CD14-positive monocyte (primary cell): ENCODE measurements around the gene TAF1C. TPM values are rescaled to one million over a fixed set of nuclear protein-coding genes. Genes with fewer than 3 reads are reported as not detected.

Experiments used
- DNase-seq, 3 donors: peaks; one replicate each; pipeline ENCODE4 v3.0.0-alpha.2; 2011 to 2022
- H2AFZ ChIP-seq: 2 replicates; pipeline ENCODE4 v1.6.0; 2012; ENCODE audit warnings: mild to moderate bottlenecking, low read depth, low read length, inconsistent platforms; ENCODE audit not compliant: insufficient read depth, poor library complexity, severe bottlenecking
- H3K27ac ChIP-seq, 2 donors: 1 replicate in 1 of 2; 2 replicates in 1 of 2; pipeline ENCODE4 v1.5.1; 2012 to 2013; ENCODE audit warnings: low read length in 2 of 2, control low read depth in 1 of 2, inconsistent platforms in 1 of 2, low read depth in 1 of 2, mild to moderate bottlenecking in 1 of 2
- H3K27me3 ChIP-seq, 2 donors: one replicate each; pipeline versions ENCODE4 v1.6.0 to v1.6.1; 2011 to 2013; ENCODE audit warnings: low read length in 2 of 2; ENCODE audit not compliant: control insufficient read depth in 2 of 2, insufficient read depth in 2 of 2
- H3K36me3 ChIP-seq, 2 donors: replicated peaks in 1 of 2; 1 replicate in 1 of 2; 2 replicates in 1 of 2; pipeline versions ENCODE4 v1.5.1 to v1.6.1; 2012 to 2013; ENCODE audit warnings: low read length in 2 of 2, control low read depth in 1 of 2, inconsistent platforms in 1 of 2, mild to moderate bottlenecking in 1 of 2; ENCODE audit not compliant: insufficient read depth in 2 of 2, control insufficient read depth in 1 of 2
- H3K4me1 ChIP-seq, 2 donors: 1 replicate in 1 of 2; 2 replicates in 1 of 2; pipeline versions ENCODE4 v1.5.1 to v1.6.1; 2012 to 2013; ENCODE audit warnings: low read length in 2 of 2, control low read depth in 1 of 2, inconsistent platforms in 1 of 2, mild to moderate bottlenecking in 1 of 2, moderate library complexity in 1 of 2; ENCODE audit not compliant: insufficient read depth in 2 of 2, control insufficient read depth in 1 of 2
- H3K4me2 ChIP-seq: replicated peaks from 2 replicates; pipeline ENCODE3; 2012; ENCODE audit warnings: low read length, moderate library complexity, mild to moderate bottlenecking; ENCODE audit not compliant: poor library complexity, severe bottlenecking; ENCODE audit errors: extremely low read depth
- H3K4me3 ChIP-seq, 3 experiments: fragments of 200-600 bp in 1 of 3; sonication (generic) in 1 of 3; replicated peaks in 1 of 3; 1 replicate in 2 of 3; 2 replicates in 1 of 3; pipeline ENCODE4 v1.5.1; 2011 to 2013; ENCODE audit warnings: low read length in 3 of 3, mild to moderate bottlenecking in 3 of 3, control low read depth in 2 of 3, low read depth in 2 of 3, inconsistent platforms in 1 of 3, moderate library complexity in 1 of 3
- H3K79me2 ChIP-seq: 2 replicates; pipeline ENCODE4 v1.6.0; 2012; ENCODE audit warnings: mild to moderate bottlenecking, control low read depth, inconsistent platforms, low read length, moderate library complexity; ENCODE audit not compliant: insufficient read depth
- H3K9ac ChIP-seq: 2 replicates; pipeline ENCODE4 v1.6.0; 2017; ENCODE audit warnings: low read length, mild to moderate bottlenecking; ENCODE audit not compliant: insufficient read depth, poor library complexity, severe bottlenecking
- H3K9me3 ChIP-seq, 2 donors: replicated peaks in 1 of 2; 1 replicate in 1 of 2; 2 replicates in 1 of 2; pipeline versions ENCODE4 v1.5.1 to v1.6.1; 2012 to 2013; ENCODE audit warnings: low read length in 2 of 2, control low read depth in 1 of 2; ENCODE audit not compliant: control insufficient read depth in 1 of 2, insufficient read depth in 1 of 2
- H4K20me1 ChIP-seq: 2 replicates; pipeline ENCODE4 v1.6.0; 2012; ENCODE audit warnings: mild to moderate bottlenecking, low read length, control low read depth, moderate library complexity; ENCODE audit not compliant: insufficient read depth
- H3K27ac Mint-ChIP-seq, 7 donors: one replicate each; pipeline ENCODE4 v1.8.0; 2020; ENCODE audit warnings: mild to moderate bottlenecking in 7 of 7, mixed read lengths in 7 of 7, moderate library complexity in 6 of 7, inconsistent platforms in 2 of 7
- H3K27me3 Mint-ChIP-seq, 3 donors: one replicate each; pipeline ENCODE4 v1.8.0; 2021 to 2022; ENCODE audit warnings: low read depth in 3 of 3, mild to moderate bottlenecking in 3 of 3, mixed read lengths in 3 of 3, moderate library complexity in 3 of 3, inconsistent platforms in 1 of 3
- H3K36me3 Mint-ChIP-seq, 2 donors: one replicate each; pipeline ENCODE4 v1.8.0; 2020; ENCODE audit warnings: mixed read lengths in 2 of 2, inconsistent platforms in 1 of 2, mild to moderate bottlenecking in 1 of 2
- H3K4me1 Mint-ChIP-seq: one replicate; pipeline ENCODE4 v1.8.0; 2020; ENCODE audit warnings: mild to moderate bottlenecking, mixed read lengths
- H3K4me3 Mint-ChIP-seq, 2 donors: one replicate each; pipeline ENCODE4 v1.8.0; 2020; ENCODE audit warnings: mild to moderate bottlenecking in 2 of 2, mixed read lengths in 2 of 2, moderate library complexity in 1 of 2
- H3K9me3 Mint-ChIP-seq, 7 donors: one replicate each; pipeline ENCODE4 v1.8.0; 2020 to 2022; ENCODE audit warnings: mixed read lengths in 7 of 7, mild to moderate bottlenecking in 6 of 7, moderate library complexity in 6 of 7, inconsistent platforms in 2 of 7
- CTCF ChIP-seq: fragments of 200-600 bp; IDR thresholded peaks from one replicate; pipeline ENCODE4 v1.8.0; 2022; ENCODE audit warnings: antibody characterized with exemption, mild to moderate bottlenecking
- WGBS: methylation state at CpG from one replicate; pipeline ENCODE4 v1.1.5; 2013; ENCODE audit warnings: missing lambda C conversion rate; ENCODE audit not compliant: insufficient coverage; 5-methylcytosine and 5-hydroxymethylcytosine counted together
- intact Hi-C, 2 donors: fragments of 100-400 bp; cut with micrococcal nuclease; formaldehyde crosslinking; loops; one replicate each; pipeline versions ENCODE4 v1.15.0 to v1.15.1; 2023
- polyA plus RNA-seq, 3 donors: library from polyadenylated mRNA; depleted of rRNA in 1 of 3; unstranded in 2 of 3; stranded (reverse) in 1 of 3; fragments of 300-500 nt in 2 of 3; fragments of >200 nt in 1 of 3; fragmentation: Illumina TruSeq in 2 of 3; gene quantifications; 1 replicate in 2 of 3; 2 replicates in 1 of 3; pipeline ENCODE4 v1.2.3, GENCODE V29; 2012 to 2021

Gene TAF1C
- polyA plus RNA-seq, 3 donors, result 4.0 to 126 (median 4.5) TPM

- Histone ChIP-seq H3K4me2 (no peak overlapping the region), H3K4me1 (peaks cover 7 to 9% of the 10 kb centered on the region in 2 donors), H3K27me3 (peaks cover 0 to 3% of the 10 kb centered on the region in 2 donors), H2AFZ (no peak overlapping the region), H3K4me3 (no peak overlapping the region), H3K9me3 (no peaks in the 10 kb centered on the region), H3K36me3 (no peaks in the 10 kb centered on the region), H3K79me2 (no peaks in the 10 kb centered on the region), H3K9ac (no peak overlapping the region), H4K20me1 (no peaks in the 10 kb centered on the region), H3K27ac (no peak overlapping the region)
- H3K9me3 Mint-ChIP-seq, result peaks cover 0 to 2% (median 0%) of the 10 kb centered on the region in 7 donors
- intact Hi-C loops, result no loop called here
- H3K4me1 Mint-ChIP-seq, result peaks cover 9% of the 10 kb centered on the region
- H3K27me3 Mint-ChIP-seq, result peaks cover 16 to 22% (median 18%) of the 10 kb centered on the region in 3 donors
- 79% methylated on average over 13 of the region's 21 CpGs for WGBS
- no peak overlapping the region for H3K27ac Mint-ChIP-seq
- H3K36me3 Mint-ChIP-seq, result no peaks in the 10 kb centered on the region
- no peak for DNase-seq
- TF ChIP-seq CTCF, result no peak
- H3K4me3 Mint-ChIP-seq, result no peak overlapping the region
Measured at GRCh38 chr16:84234321-84235241, 47.7 kb upstream of the TAF1C start.

- Histone ChIP-seq H3K79me2 (no peaks in the 10 kb centered on the region), H2AFZ (no peak overlapping the region), H4K20me1 (no peaks in the 10 kb centered on the region), H3K4me2 (no peak overlapping the region), H3K27me3 (peaks cover 0 to 3% of the 10 kb centered on the region in 2 donors), H3K4me1 (peaks cover 0 to under 1% of the 10 kb centered on the region in 2 donors), H3K36me3 (no peaks in the 10 kb centered on the region), H3K9me3 (no peaks in the 10 kb centered on the region), H3K9ac (no peak overlapping the region), H3K27ac (no peak overlapping the region), H3K4me3 (no peak overlapping the region)
- peak overlapping the region in 1 of 7 donors; percentile 77 for H3K27ac Mint-ChIP-seq
- peaks cover under 1% of the 10 kb centered on the region for H3K4me1 Mint-ChIP-seq
- peaks cover 0 to 2% (median 0%) of the 10 kb centered on the region in 7 donors for H3K9me3 Mint-ChIP-seq
- WGBS, result 43% methylated on average over 2 of the region's 9 CpGs
- H3K27me3 Mint-ChIP-seq, result peaks cover 15 to 25% (median 22%) of the 10 kb centered on the region in 3 donors
- no peak overlapping the region for H3K4me3 Mint-ChIP-seq
- TF ChIP-seq CTCF, result no peak
- intact Hi-C loops, result no loop called here
- H3K36me3 Mint-ChIP-seq, result no peaks in the 10 kb centered on the region
- no peak for DNase-seq
Measured at GRCh38 chr16:84233748-84234147, 46.9 kb upstream of the TAF1C start.
